SU-DHL-6 (cell line): ENCODE data around the gene TCF4.

Experiments used
- H2AFZ ChIP-seq: fragments of 200-600 bp; sonication (generic); 2 replicates; pipeline ENCODE4 v1.6.1; 2014; ENCODE audit warnings: low read depth, mild to moderate bottlenecking, moderate library complexity, mixed read lengths, antibody characterized with exemption, low read length; ENCODE audit not compliant: severe bottlenecking
- H3F3A ChIP-seq: fragments of 200-600 bp; shearing (Covaris generic); 2 replicates; pipeline ENCODE4 v1.6.0; 2016; ENCODE audit warnings: antibody characterized with exemption, mild to moderate bottlenecking; ENCODE audit not compliant: insufficient read depth
- H3K27ac ChIP-seq: fragments of 200-600 bp; sonication (generic); 2 replicates; pipeline ENCODE4 v1.5.1; 2016; ENCODE audit warnings: low read depth, mild to moderate bottlenecking, low read length, moderate library complexity, mixed read lengths
- H3K27me3 ChIP-seq: fragments of 200-600 bp; sonication (generic), shearing (Covaris generic); 2 replicates; pipeline ENCODE4 v1.6.0; 2014; ENCODE audit warnings: mild to moderate bottlenecking, low read length
- H3K36me3 ChIP-seq: fragments of 200-600 bp; sonication (generic); 2 replicates; pipeline ENCODE4 v1.6.1; 2014; ENCODE audit warnings: mild to moderate bottlenecking, low read length, mixed read lengths
- H3K4me2 ChIP-seq: fragments of 300-600, 200-600 bp; shearing (Covaris generic), sonication (generic); 2 replicates; pipeline ENCODE4 v1.6.0; 2014; ENCODE audit warnings: low read length, low read depth, mild to moderate bottlenecking; ENCODE audit not compliant: poor library complexity, severe bottlenecking
- H3K4me3 ChIP-seq: fragments of 200-600 bp; sonication (generic); 2 replicates; pipeline ENCODE4 v1.5.1; 2014; ENCODE audit warnings: antibody characterized with exemption, low read length, mild to moderate bottlenecking, mixed read lengths; ENCODE audit not compliant: insufficient read depth, poor library complexity, severe bottlenecking
- H3K79me2 ChIP-seq: fragments of 200-600 bp; sonication (generic); 2 replicates; pipeline ENCODE4 v1.6.1; 2014; ENCODE audit warnings: mild to moderate bottlenecking, low read length, moderate library complexity; ENCODE audit not compliant: insufficient read depth
- H3K9ac ChIP-seq: fragments of 200-600 bp; sonication (generic); 2 replicates; pipeline ENCODE4 v1.7.0; 2014; ENCODE audit warnings: mild to moderate bottlenecking, low read length
- H3K9me2 ChIP-seq: fragments of 200-600 bp; sonication (generic); replicated peaks from 2 replicates; pipeline ENCODE4 v1.6.1; 2014; ENCODE audit warnings: low read length; ENCODE audit not compliant: insufficient read depth
- H3K9me3 ChIP-seq: fragments of 200-600 bp; sonication (generic); 2 replicates; pipeline ENCODE4 v1.6.1; 2014; ENCODE audit warnings: low read length, mixed read lengths; ENCODE audit not compliant: insufficient read depth
- H4K20me1 ChIP-seq: fragments of 200-600 bp; sonication (generic); 2 replicates; pipeline ENCODE4 v1.6.1; 2014; ENCODE audit warnings: low read depth, mild to moderate bottlenecking, antibody characterized with exemption, low read length, moderate library complexity, mixed read lengths
- EZH2phosphoT487 ChIP-seq: fragments of 200-600 bp; sonication (generic), shearing (Covaris generic); conservative IDR thresholded peaks from 2 replicates; pipeline ENCODE4 v1.6.1; 2018; ENCODE audit warnings: mild to moderate bottlenecking, antibody characterized with exemption, low read length, moderate library complexity, mixed read lengths
- TF ChIP-seq, protein P1 (sequence below): fragments of 200-600 bp; sonication (generic); IDR thresholded peaks from one replicate; pipeline ENCODE4 v1.5.1; 2017; ENCODE audit warnings: antibody characterized with exemption, mild to moderate bottlenecking, low read length, moderate library complexity; ENCODE audit not compliant: insufficient read depth, poor library complexity, severe bottlenecking

Gene TCF4

DNA sequence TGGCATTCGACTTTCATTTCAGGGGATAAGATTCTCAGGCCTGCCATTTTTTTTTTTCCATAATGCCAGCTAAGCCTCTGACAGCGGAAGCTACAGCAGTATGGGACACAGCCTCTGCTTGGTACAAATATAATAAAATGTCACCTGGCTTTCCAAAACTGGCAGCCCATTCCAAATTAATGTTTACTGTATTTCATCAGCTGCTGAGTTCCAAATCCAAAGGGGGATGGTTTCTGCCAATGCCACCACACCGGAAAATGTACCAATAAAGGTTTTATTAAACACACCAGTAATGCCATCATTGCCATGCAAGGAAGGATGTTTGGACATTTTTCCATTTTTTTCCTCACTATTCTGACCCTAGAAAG is 352.9 kb downstream of the TCF4 start:
- no peak overlapping the region for H3K27ac ChIP-seq
- no peak overlapping the region for H2AFZ ChIP-seq

DNA sequence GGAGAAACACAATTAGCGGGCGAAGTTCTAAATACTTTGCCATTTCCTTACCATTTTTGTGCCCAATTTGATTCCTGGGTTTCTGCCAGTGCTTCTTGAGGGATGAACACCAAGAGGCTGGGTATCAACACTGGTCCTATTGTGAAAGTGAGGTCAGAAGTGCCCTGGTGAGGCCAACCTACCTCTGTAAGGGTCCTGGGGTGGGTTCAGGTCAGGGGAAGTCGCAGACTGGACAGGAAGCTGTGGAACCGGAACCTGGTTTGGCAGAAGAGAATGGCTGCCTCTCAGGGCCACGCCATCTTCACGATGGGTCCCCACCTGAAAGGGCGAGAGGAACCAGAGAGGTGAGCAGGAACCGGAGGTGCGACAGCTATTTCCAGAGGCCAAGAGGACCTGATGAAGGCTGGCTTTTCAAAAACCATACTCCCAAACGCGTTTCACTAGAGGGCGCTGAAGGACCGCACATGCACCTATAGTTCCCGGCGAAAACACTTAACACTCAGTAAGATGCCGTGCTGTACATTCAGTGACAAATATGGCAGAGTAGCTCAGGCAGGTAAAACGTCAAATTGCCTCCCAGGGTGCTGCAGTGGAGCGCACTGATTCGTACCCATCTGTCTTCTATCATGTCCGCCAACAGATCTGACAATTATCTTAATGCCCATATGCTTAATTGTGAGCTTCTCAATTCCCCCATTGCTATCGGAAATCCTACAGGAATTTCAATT is 353.5 kb downstream of the TCF4 start:
- no peaks in the 10 kb centered on the region for H3F3A ChIP-seq

More for the DNA sequence above, 352.9 kb downstream of the TCF4 start:
- Histone ChIP-seq H4K20me1 (no peaks in the 10 kb centered on the region), H3K9ac (no peak overlapping the region), H3K4me3 (no peak overlapping the region), H3K9me2 (no peaks in the 10 kb centered on the region), H3K79me2 (no peaks in the 10 kb centered on the region), H3K9me3 (no peaks in the 10 kb centered on the region), H3K4me2 (no peak overlapping the region), H3K27me3 (no peaks in the 10 kb centered on the region), H3F3A (no peaks in the 10 kb centered on the region), H3K36me3 (no peaks in the 10 kb centered on the region)
- TF ChIP-seq EZH2phosphoT487: no peak
- TF ChIP-seq, protein P1, sequence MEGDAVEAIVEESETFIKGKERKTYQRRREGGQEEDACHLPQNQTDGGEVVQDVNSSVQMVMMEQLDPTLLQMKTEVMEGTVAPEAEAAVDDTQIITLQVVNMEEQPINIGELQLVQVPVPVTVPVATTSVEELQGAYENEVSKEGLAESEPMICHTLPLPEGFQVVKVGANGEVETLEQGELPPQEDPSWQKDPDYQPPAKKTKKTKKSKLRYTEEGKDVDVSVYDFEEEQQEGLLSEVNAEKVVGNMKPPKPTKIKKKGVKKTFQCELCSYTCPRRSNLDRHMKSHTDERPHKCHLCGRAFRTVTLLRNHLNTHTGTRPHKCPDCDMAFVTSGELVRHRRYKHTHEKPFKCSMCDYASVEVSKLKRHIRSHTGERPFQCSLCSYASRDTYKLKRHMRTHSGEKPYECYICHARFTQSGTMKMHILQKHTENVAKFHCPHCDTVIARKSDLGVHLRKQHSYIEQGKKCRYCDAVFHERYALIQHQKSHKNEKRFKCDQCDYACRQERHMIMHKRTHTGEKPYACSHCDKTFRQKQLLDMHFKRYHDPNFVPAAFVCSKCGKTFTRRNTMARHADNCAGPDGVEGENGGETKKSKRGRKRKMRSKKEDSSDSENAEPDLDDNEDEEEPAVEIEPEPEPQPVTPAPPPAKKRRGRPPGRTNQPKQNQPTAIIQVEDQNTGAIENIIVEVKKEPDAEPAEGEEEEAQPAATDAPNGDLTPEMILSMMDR: no peak

DNA sequence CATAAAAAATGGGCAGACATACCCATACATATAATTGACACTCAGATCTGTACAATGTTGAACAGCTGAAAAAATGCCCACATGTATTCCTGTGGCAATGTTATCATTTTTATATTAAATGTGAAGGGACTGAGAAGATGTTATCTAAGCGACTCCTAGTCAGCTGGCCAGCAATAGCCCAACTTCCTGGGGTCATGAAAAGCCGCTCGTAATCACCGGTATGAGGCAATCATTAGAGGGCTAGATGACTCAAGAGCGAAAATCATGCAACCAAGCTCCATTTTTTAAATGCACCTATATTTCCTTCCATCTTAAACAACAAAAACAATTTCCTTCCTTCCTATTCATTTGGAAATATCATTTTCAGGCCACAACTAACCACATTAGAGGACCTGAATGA is 354.1 kb downstream of the TCF4 start:
- TF ChIP-seq EZH2phosphoT487: no peak
- TF ChIP-seq, protein P1: no peak
- Histone ChIP-seq H4K20me1 (no peaks in the 10 kb centered on the region), H2AFZ (no peak overlapping the region), H3K9me2 (no peaks in the 10 kb centered on the region), H3K9ac (no peak overlapping the region), H3K27ac (no peak overlapping the region), H3K9me3 (no peaks in the 10 kb centered on the region), H3F3A (no peaks in the 10 kb centered on the region), H3K4me2 (no peak overlapping the region), H3K36me3 (no peaks in the 10 kb centered on the region), H3K79me2 (no peaks in the 10 kb centered on the region), H3K4me3 (no peak overlapping the region), H3K27me3 (no peaks in the 10 kb centered on the region)

More for the DNA sequence above, 353.5 kb downstream of the TCF4 start:
- no peak overlapping the region for H3K4me2 ChIP-seq
- H2AFZ ChIP-seq: no peak overlapping the region
- H3K27me3 ChIP-seq: no peaks in the 10 kb centered on the region
- no peaks in the 10 kb centered on the region for H3K9me2 ChIP-seq
- H3K9ac ChIP-seq: no peak overlapping the region
- H3K36me3 ChIP-seq: no peaks in the 10 kb centered on the region
- H3K4me3 ChIP-seq: no peak overlapping the region
- no peaks in the 10 kb centered on the region for H3K79me2 ChIP-seq
- TF ChIP-seq, protein P1: peak; percentile 87
- TF ChIP-seq EZH2phosphoT487: no peak
- no peaks in the 10 kb centered on the region for H3K9me3 ChIP-seq
- no peak overlapping the region for H3K27ac ChIP-seq
- H4K20me1 ChIP-seq: no peaks in the 10 kb centered on the region
